H1 (cell line): ENCODE measurements around the gene ACACA. TPM values are rescaled to one million over a fixed set of nuclear protein-coding genes. Genes with fewer than 3 reads are reported as not detected.
A peak's percentile ranks its signal among the peaks of the same experiment; 100 is the strongest.

Experiments
- CTCF ChIP-seq, 3 experiments: IDR thresholded peaks; 1 replicate in 2 of 3; 2 replicates in 1 of 3; pipeline versions ENCODE4 v1.5.1 to v1.6.1; 2011; ENCODE audit warnings: low read length in 3 of 3, mild to moderate bottlenecking in 3 of 3, inconsistent platforms in 2 of 3, low read depth in 1 of 3, moderate library complexity in 1 of 3; ENCODE audit not compliant: insufficient read depth in 1 of 3; ENCODE audit errors: control extremely low read depth in 1 of 3
- MAFK ChIP-seq: IDR thresholded peaks from 2 replicates; pipeline ENCODE4 v1.6.1; 2012; ENCODE audit warnings: low read depth, mild to moderate bottlenecking, improper control_type of control experiment, low read length
- MAX ChIP-seq: IDR thresholded peaks from 2 replicates; pipeline ENCODE4 v1.6.1; 2012; ENCODE audit warnings: inconsistent platforms
- SIN3A ChIP-seq, 2 experiments: IDR thresholded peaks in 1 of 2; conservative IDR thresholded peaks in 1 of 2; 2 replicates each; pipeline ENCODE4 v1.6.1; 2011 to 2012; ENCODE audit warnings: low read length in 2 of 2, improper control_type of control experiment in 1 of 2, low read depth in 1 of 2, mild to moderate bottlenecking in 1 of 2
- polyA plus RNA-seq, 7 experiments: library from polyadenylated mRNA; depleted of rRNA in 3 of 7; stranded (reverse) in 5 of 7; unstranded in 2 of 7; fragments of >200 nt in 5 of 7; fragments of 200-250 nt in 2 of 7; gene quantifications; 1 replicate in 5 of 7; 2 replicates in 1 of 7; 4 replicates in 1 of 7; pipeline versions ENCODE4 v1.2.1 to v1.2.3, GENCODE V29; 2011 to 2013; ENCODE audit warnings: missing spikeins in 2 of 7, mixed read lengths in 2 of 7
- total RNA-seq: library from RNA; stranded (reverse); fragmentation: NEBNext Ultra II Directional; extraction: Animal tissue kit (Norgen Biotek cat#: 25700); gene quantifications from 2 replicates; pipeline ENCODE4 v1.2.1, GENCODE V29; 2021

Gene ACACA
- total and polyA plus RNA-seq, 2 of the 8 experiments (the other 6 are each of a cell fraction or from before 2014, with no cell fraction given), result 74.0 to 160 TPM

GRCh38 chr17:37066322-37067255 lies 340.0 kb downstream of the ACACA start (continued):
- TF ChIP-seq MAX (0 out of 2 replicates have a peak, but pooled peaks have one; percentile 45), CTCF (IDR thresholded peaks at IDR 0.05; ENCODE audit: control extremely low read depth in 1 of 3, insufficient read depth in 1 of 3, low read depth in 1 of 3, low read length in 3 of 3) (no peak), MAFK (no peak), SIN3A (conservative IDR thresholded peaks at IDR 0.05 in 1 of 2, IDR thresholded peaks at IDR 0.05 in 1 of 2; ENCODE audit: low read depth in 1 of 2, low read length in 2 of 2) (0 out of 4 replicates have a peak, but pooled peaks of 1 of the 2 experiments have one; percentile 17)
